ENCODE data around the gene TMEM74B.

TMEM74B gene

GRCh38 chr20:1197801-1198200, 13.0 kb upstream of the TMEM74B start:
- TF ChIP-seq CTCF (conservative IDR thresholded peaks at IDR 0.05; ENCODE audit: control insufficient read depth, insufficient read depth, low read depth, low read length) = no peak
- H3K4me3 ChIP-seq (ENCODE audit: control insufficient read depth, low read depth, low read length) = no peak overlapping the region
- no peak for DNase-seq (ENCODE audit: low read depth)

GRCh38 chr20:1196634-1197033, 11.9 kb upstream of the TMEM74B start:
- no peak overlapping the region for H3K4me3 ChIP-seq (ENCODE audit: control insufficient read depth, low read depth, low read length)
- TF ChIP-seq CTCF (conservative IDR thresholded peaks at IDR 0.05; ENCODE audit: control insufficient read depth, insufficient read depth, low read depth, low read length) = no peak
- no peak for DNase-seq (ENCODE audit: low read depth)

- DNase-seq (ENCODE audit: low read depth) = no peak
- TF ChIP-seq CTCF (conservative IDR thresholded peaks at IDR 0.05; ENCODE audit: control insufficient read depth, insufficient read depth, low read depth, low read length) = no peak
- H3K4me3 ChIP-seq (ENCODE audit: control insufficient read depth, low read depth, low read length) = no peak overlapping the region
Measured at GRCh38 chr20:1195226-1195625, 10.4 kb upstream of the TMEM74B start.

GRCh38 chr20:1191299-1191698, 6.5 kb upstream of the TMEM74B start:
- H3K4me3 ChIP-seq (ENCODE audit: control insufficient read depth, low read depth, low read length) = no peak overlapping the region
- no peak for DNase-seq (ENCODE audit: low read depth)
- no peak for TF ChIP-seq CTCF (conservative IDR thresholded peaks at IDR 0.05; ENCODE audit: control insufficient read depth, insufficient read depth, low read depth, low read length)

GRCh38 chr20:1190847-1191246, 6.1 kb upstream of the TMEM74B start:
- DNase-seq (ENCODE audit: low read depth) = no peak
- H3K4me3 ChIP-seq (ENCODE audit: control insufficient read depth, low read depth, low read length) = no peak overlapping the region
- TF ChIP-seq CTCF (conservative IDR thresholded peaks at IDR 0.05; ENCODE audit: control insufficient read depth, insufficient read depth, low read depth, low read length) = no peak

- no peak for DNase-seq (ENCODE audit: low read depth)
- no peak for TF ChIP-seq CTCF (conservative IDR thresholded peaks at IDR 0.05; ENCODE audit: control insufficient read depth, insufficient read depth, low read depth, low read length)
- no peak overlapping the region for H3K4me3 ChIP-seq (ENCODE audit: control insufficient read depth, low read depth, low read length)
Measured at GRCh38 chr20:1189827-1190226, 5.0 kb upstream of the TMEM74B start.

- H3K4me3 ChIP-seq (ENCODE audit: control insufficient read depth, low read depth, low read length) = no peak overlapping the region
- DNase-seq (ENCODE audit: low read depth) = no peak
- no peak for TF ChIP-seq CTCF (conservative IDR thresholded peaks at IDR 0.05; ENCODE audit: control insufficient read depth, insufficient read depth, low read depth, low read length)
Measured at GRCh38 chr20:1188347-1188746, 3.6 kb upstream of the TMEM74B start.
